ENCODE measurements around the gene PLCH2.
"Not testable (repeated sequence)": the region's sequence is repeated elsewhere in the genome, so short reads cannot be mapped to it uniquely, and the experiment has no call there.

Gene PLCH2

DNA sequence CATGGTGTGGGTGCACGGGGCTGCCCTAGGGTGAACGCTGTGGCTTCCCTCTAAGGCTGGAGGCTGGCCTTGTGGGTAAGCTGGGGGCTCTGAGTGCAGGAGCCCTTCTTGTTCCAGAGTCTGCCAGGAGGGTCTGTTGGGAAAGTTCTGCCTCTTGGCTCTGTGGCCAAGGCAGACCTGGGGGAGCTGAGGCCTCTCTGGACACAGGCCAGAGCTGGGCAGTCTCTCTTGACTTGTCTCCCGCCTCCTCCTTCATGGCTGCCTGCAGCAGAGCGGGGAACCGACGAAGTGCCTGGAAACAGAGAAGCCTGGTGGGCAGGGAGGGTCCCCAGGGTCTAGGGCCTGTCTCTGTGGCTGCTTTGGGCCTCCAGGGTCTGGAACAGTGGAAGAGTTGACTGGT is 33.4 kb upstream of the PLCH2 start:
- DNase-seq (ENCODE audit: low spot score): no peak

DNA sequence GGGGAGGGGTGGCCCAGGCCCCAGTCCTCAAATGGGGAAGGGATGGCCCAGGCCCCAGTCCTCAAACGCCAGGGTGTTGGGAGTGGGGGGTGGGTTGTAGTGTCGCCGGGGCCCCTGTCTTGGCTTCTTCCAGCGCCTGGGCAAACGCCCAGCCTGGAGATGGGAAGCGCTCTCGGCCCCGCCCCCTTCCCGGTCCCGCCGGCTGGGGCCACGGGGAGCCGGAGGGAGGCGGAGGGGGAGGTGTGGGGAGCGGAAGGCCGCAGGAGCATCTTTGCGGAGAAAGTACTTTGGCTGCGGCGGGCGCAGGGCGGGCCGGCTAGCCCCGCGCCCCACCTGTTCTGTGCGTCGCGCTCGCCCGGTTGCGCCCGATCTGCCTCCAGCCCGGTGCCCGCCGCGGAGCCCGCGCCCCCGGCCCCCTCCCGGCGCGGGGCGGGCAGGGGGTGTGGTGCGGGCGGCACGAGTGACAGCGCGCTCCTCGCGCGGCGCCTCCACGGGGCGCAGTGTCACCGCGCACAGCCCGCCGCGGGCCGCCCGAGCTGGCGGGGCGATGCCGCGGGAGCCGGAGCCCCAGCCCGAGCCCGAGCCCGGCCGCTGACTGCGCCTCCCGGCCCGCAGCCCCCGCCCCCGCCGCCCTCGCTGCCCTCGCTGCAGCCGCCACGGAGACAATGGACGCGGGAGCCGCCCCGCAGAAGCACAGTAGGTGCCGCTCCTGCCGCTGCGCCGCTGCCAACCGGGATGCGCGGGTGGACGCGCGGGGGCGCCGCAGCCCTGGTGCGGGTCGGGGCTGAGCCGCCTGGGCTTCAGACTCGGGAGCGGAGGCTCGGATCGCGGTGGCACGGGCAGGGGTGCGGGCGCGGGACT is 32.6 kb upstream of the PLCH2 start:
- DNase-seq (ENCODE audit: low spot score): no peak

DNA sequence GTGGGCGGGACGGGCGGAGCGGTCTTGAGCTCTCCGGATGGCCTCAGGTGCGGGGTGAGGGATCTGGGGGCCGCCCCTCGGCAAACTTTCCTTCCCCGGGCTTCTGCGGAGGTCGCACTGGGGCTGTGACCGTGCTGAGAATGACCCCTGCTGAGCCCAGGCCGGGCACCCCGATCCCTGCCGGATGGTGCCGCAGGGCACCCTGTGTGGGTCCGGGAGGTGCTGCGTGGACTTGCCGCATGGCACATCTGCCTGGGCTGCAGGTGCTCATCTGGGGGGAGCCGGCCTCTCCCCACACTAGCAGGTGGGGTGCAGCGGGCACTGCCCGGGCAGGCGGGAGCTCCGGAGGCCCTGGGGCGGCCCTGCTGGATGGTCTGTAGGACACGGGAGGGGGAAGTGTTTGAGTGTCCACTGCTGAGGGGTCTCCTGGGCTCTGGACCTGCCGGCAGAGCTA is 31.9 kb upstream of the PLCH2 start:
- no peak for DNase-seq (ENCODE audit: low spot score)

GRCh38 chr1:2445162-2445822 is 30.8 kb upstream of the PLCH2 start:
- DNase-seq (ENCODE audit: low spot score): no peak

GRCh38 chr1:2445823-2446215 is 30.3 kb upstream of the PLCH2 start:
- no peak for DNase-seq (ENCODE audit: low spot score)

DNA sequence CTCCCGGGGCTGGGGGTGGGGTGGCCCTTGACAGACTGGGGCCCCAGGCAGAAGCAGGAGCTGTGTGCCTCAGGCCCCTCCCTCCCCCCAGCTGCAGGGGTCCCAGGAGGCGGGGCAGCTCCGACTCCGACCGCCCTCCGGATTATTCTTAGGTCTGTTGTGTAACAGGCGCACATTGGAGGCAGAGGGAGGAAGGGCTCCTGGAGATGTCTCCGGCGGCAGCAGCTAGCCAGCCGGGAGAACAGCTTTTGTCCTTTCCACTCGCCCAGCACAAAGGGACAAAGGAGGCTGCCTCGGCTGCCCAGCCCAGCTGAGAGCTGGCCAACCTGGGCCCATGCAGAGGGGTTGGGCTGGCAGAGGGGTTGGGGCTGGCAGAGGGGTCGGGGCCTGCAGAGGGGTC is 29.7 kb upstream of the PLCH2 start:
- DNase-seq (ENCODE audit: low spot score): peak; percentile 20

- DNase-seq (ENCODE audit: low spot score): no peak
Measured at GRCh38 chr1:2446861-2447260, 29.2 kb upstream of the PLCH2 start.

- DNase-seq (ENCODE audit: low spot score): no peak
Measured at GRCh38 chr1:2447276-2448097, 28.6 kb upstream of the PLCH2 start.

DNA sequence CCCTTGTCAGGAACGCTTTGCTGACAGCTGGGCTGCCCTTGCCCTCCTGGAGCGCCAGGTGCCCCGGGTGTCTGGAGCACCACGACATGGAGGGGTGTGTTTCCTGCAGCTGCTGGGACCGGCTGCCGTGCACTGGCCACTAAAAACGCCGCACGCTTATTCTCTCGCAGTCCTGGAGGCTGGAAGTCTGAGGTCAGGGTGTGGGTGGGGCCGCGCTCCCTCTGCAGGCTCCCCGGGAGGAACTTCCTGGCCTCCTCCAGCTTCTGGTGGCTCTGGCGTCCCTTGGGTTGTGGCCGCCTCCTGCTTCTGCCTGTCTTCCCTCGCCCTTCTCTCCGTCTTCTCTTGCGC is 28.0 kb upstream of the PLCH2 start:
- DNase-seq (ENCODE audit: low spot score): no peak

DNA sequence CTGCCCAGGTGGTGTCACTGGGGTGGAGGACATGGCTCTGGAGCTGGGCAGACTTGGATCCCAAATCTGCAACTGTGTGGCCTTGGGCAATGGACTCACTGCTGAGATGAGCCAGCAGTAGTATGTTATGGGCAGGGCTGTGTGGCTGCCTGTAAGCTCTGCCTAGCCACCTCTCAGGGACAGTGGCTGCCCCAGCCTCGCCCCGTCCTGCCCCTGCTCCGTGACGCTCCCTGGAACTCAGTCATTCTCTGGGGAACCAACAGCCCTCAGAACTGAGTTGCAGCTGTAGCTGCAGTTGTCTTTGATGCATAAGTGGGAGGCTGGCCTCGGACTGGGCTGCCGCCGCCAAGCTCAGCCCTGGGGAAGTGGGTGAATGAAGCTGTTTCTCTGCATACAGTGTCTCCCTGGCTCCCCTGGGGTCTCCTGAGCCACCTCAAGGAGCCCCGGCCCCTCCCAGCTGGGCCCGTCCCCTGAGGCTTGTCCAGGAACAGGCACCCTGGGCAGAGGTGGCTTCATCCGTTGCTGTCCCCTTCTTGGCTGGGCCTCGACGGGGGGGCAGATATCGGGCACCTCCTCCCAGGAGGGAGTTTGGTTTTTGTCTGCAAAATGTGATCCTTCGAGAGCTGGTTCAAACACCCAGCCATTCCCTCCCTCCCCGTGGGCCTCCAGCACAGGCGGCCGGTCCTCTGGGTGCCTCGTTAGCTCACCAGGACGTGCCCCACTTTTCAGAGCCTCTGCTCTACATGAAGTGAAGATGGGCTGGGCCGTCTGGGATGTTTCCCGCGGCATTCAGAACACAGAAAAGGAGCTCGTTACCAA is 26.2 kb upstream of the PLCH2 start:
- DNase-seq (ENCODE audit: low spot score): no peak

GRCh38 chr1:2451741-2452140 is 24.3 kb upstream of the PLCH2 start:
- DNase-seq (ENCODE audit: low spot score): no peak

GRCh38 chr1:2452201-2452931 is 23.7 kb upstream of the PLCH2 start:
- DNase-seq (ENCODE audit: low spot score): no peak

DNA sequence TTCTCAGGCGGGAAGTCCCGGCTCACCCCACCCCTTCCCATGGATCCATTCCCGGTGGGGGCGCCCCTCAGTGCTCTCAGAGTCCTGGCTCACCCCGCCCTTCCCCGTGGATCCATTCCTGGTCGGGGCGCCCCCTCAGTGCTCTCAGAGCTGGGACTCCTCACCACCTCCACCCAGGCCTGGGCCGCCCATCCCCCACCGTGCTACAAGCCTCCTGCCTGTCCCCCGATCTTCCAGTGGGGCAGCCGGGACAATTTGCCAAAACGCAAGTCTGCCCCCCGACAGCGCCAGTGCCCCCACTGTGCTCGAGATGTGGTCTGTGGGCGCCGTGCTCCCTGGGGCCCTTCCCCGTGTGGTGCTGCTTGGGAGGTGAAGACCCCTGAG is 23.2 kb upstream of the PLCH2 start:
- no peak for DNase-seq (ENCODE audit: low spot score)

DNA sequence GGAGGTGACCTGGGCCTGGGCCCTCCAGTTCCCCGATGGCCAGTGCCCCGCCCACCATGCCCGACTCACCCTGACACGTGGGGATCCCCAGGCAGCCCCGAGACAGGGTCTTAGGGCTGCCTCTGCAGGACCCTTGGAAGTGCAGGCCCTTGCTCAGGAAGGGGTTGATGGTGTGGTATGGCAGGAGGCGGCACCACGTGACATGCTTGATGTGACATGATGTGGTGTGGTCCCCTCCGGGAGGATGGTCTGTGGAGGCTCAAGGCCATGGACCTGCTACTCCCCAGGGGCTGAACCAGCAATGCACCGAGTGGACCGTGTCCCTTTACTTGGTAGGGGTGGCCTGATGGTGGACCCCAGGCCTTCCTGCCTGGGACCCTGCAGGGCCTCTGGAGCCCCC is 21.9 kb upstream of the PLCH2 start:
- no peak for DNase-seq (ENCODE audit: low spot score)

- DNase-seq (ENCODE audit: low spot score): no peak
Measured at GRCh38 chr1:2455757-2456156, 20.3 kb upstream of the PLCH2 start.

DNA sequence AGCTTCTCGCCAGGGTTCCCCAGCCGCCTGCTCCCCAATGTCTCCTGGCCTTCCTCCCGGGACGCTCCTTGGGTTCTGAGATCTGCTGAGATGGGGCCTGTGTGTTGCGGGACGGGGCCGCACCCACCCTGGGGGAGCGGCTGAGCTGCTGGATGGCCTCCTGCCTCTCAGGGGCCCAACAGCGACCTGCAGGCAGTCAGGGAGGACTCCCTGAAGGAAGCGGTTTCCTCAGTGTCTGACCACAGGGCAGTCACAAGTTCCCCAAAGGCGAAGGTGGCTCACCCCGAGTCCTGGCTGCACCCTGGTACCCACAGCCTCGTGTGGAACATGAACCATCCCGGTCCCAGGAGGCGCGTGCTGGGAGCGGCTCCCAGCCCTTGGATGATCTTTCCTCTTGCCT is 18.6 kb upstream of the PLCH2 start:
- no peak for DNase-seq (ENCODE audit: low spot score)

- DNase-seq (ENCODE audit: low spot score): no peak
Measured at GRCh38 chr1:2458687-2459086, 17.4 kb upstream of the PLCH2 start.

- DNase-seq (ENCODE audit: low spot score): not testable (repeated sequence)
Measured at GRCh38 chr1:2459102-2459753, 16.9 kb upstream of the PLCH2 start.

DNA sequence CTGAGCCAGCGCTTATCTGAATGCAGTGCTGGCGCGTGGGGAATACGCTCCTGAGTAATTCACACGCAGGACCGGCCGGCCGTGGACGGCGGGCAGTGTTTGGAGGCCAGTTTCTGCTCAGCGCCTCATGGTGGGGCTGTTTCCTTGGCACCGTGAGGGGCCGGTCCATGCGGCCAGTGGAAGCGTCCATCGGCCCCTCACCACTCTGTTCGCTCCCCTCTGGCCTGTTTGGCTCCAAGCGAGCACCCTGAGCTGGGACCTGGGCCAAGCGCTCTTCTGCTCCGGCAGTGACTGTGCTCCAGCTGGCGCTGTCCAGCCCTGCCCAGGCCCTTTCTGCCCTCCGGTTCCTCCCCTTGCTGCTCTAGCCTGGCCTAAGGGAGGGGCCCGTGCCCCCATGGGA is 16.3 kb upstream of the PLCH2 start:
- no peak for DNase-seq (ENCODE audit: low spot score)

DNA sequence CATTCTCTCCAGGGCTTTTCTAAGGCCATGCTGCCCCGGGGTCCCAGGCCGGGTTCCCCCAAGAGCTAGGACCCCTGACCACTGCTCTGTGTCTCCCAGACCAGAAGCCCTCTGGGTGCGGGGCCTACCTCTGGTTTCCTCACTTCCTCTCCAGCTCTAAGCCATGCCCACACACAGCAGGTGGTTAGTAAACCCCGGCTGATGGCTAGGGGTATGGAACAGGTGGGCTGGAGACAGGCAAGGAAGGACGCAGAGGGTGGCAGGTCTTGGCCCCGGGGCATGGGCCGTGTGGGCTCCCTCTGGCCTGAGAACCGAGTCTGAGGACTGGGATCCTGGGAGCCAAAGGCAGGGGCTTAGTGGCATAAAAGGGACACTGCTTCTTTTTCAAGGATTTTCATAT is 15.9 kb upstream of the PLCH2 start:
- no peak for DNase-seq (ENCODE audit: low spot score)
